ENCODE data around the gene ORC1. TPM values are rescaled to one million over a fixed set of nuclear protein-coding genes. Genes with fewer than 3 reads are reported as not detected.

ORC1 gene
- 1 to 10 TPM; 6.8 to 8.2 (median 7.4) TPM for polyA plus RNA-seq (ENCODE audit: insufficient read length in 3 of 3)

GRCh38 chr1:52404116-52404974, at the start of gene ORC1, which contains the start of gene PRPF38A:
Gene ORC1, minus strand, starts transcription at chr1:52404423. Its CDS starts 2,200 bp downstream, at chr1:52402223.
Gene PRPF38A, plus strand, starts transcription at chr1:52404602. Its CDS starts 148 bp downstream, at chr1:52404750.
- peak; percentile 90 to 96 (median 90) for DNase-seq (ENCODE audit: low read depth in 3 of 3, low spot score in 2 of 3)

GRCh38 chr1:52444463-52444862, 40.2 kb upstream of the ORC1 start:
- no peak for DNase-seq (ENCODE audit: low read depth in 3 of 3, low spot score in 2 of 3)

- no peak for DNase-seq (ENCODE audit: low read depth in 3 of 3, low spot score in 2 of 3)
Measured at GRCh38 chr1:52439976-52440375, 35.8 kb upstream of the ORC1 start.

DNA sequence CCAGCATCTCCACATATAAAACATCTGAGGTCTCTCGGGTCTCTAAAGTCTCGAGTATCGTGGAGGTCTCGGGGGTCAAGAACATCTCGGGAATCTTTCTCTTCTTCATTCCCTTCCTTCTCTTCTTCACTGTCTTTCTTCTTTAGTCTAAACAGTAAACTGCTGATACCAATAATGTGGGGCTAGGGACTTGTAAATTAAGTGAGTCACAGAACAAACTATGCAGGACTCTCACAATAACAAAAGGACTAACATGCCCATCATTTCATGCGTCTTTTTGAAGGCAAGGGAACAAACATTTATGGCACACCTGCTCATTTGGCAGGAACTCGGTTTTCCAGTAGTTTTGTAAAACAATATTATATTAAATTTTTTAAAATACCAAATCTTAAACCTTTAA, 32.6 kb upstream of the ORC1 start:
- no peak for DNase-seq (ENCODE audit: low read depth in 3 of 3, low spot score in 2 of 3)

DNA sequence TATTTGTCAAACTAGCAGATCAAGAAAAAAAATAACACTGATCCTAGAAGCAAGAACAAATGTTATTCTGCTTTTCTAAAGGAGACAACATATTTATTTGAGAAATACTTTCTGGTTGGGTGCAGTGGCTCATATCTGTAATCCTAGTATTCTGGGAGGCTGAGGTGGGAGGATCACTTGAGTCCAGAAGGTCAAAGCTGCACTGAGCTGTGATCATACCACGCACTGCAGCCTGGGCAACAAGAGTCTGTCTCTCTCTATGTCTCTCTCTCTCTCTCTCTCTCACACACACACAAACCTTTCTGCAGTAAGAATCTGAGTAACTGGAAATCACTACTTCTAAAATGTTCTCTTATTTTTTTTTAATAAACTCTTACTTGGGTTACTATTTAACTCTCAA, 31.4 kb upstream of the ORC1 start:
- no peak for DNase-seq (ENCODE audit: low read depth in 3 of 3, low spot score in 2 of 3)

- no peak for DNase-seq (ENCODE audit: low read depth in 3 of 3, low spot score in 2 of 3)
Measured at GRCh38 chr1:52435211-52435610, 31.0 kb upstream of the ORC1 start.

- no peak for DNase-seq (ENCODE audit: low read depth in 3 of 3, low spot score in 2 of 3)
Measured at GRCh38 chr1:52432807-52433206, 28.6 kb upstream of the ORC1 start.

GRCh38 chr1:52427152-52427551, 22.9 kb upstream of the ORC1 start:
- no peak for DNase-seq (ENCODE audit: low read depth in 3 of 3, low spot score in 2 of 3)

DNA sequence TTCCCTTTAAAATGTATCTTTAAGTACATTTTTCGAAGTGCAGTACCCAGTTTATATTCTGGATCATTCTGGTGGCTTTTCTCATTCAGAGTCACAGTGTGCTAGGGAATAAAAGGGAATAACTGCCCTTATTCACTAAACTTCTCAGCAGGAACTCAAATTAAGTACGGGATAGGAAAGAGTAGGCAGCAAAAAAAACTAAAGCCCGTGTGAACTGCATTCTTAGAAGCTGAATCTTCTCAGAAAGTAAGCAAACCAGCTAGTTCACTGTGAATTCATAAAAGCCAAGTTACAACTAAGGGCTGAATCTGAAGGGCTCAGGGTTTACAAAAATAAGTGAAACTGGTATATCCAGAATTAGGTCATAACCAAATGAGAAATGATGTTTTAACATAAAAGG, 22.1 kb upstream of the ORC1 start:
- DNase-seq (ENCODE audit: low read depth in 3 of 3, low spot score in 2 of 3), result no peak

DNA sequence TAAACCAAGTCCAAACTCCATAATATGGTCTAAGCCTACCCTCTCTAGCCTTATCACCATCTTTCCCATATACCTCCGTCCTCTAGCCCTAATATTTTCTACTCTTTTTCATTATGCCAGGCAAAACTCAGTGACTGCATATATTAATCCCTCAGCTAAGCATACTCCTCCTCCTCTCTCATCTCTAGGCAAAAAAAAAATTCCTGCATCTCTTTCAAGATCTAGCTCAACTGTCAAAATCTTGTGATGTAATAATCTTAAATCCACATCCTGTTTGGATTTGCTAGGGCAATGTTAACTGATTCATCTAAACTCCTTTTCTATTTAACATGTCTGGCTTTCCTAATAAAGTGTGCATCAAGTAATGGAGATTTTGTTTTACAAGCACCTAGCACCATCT, 20.6 kb upstream of the ORC1 start:
- no peak for DNase-seq (ENCODE audit: low read depth in 3 of 3, low spot score in 2 of 3)

- no peak for DNase-seq (ENCODE audit: low read depth in 3 of 3, low spot score in 2 of 3)
Measured at GRCh38 chr1:52424231-52424636, 20.0 kb upstream of the ORC1 start.

- no peak for DNase-seq (ENCODE audit: low read depth in 3 of 3, low spot score in 2 of 3)
Measured at GRCh38 chr1:52423771-52424170, 19.5 kb upstream of the ORC1 start.

GRCh38 chr1:52423055-52423454, 18.8 kb upstream of the ORC1 start:
- DNase-seq (ENCODE audit: low read depth in 3 of 3, low spot score in 2 of 3), result no peak

DNA sequence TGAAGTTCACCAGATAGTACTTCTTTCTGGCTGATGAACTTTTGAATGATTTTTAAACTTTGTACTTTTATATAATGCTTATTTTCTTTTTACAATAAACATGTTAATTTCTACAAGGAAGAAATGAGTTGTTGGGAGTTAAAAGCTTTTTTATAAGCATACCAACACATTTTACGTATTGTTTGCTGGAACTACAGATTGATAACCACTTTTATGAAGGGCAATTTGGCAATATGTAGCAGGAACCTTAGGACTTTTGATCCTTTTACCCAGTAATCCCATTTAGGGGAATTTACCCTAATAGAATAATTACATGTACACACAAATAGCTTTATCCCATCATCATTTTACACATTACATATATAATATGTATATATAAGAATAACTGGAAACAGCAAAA, 16.5 kb upstream of the ORC1 start:
- no peak for DNase-seq (ENCODE audit: low read depth in 3 of 3, low spot score in 2 of 3)

DNA sequence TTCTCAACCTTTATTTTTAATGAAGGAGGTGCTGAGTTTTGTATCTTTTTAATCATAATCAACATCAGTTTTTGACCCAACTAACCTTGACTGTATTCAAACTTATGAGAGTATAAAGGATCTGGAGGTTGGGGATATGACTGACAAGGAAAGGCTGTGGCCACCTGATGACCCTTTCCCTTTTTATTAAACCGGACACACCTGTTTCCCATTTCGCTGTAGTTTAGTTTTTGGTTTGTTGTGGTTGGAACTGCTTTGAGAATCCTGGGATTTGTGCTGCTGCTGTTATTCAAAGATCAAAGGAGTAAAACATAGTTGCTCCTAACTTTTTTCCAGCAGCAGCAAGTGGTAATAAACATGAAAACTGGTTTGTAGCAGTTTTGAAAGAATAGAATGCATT, 12.6 kb upstream of the ORC1 start:
- DNase-seq (ENCODE audit: low read depth in 3 of 3, low spot score in 2 of 3), result no peak

DNA sequence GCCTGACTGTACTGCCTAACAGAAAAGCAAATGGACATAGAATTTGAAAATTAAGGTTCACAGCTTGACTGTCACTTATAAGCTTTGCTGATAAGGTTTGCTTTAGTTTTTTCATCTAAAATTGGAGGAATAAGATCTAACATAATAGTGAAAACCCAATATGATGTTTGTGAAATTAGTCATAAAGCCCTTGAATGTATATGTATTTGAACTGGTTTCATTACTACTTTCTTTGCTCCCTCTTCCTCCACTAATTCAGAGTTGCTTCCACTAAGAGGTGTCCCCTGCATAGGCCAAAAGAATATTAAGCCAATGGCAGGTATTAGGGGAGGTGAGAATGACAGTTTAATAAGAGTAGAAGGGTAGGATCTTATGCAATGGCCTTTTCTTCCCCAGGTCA, 10.7 kb upstream of the ORC1 start:
- no peak for DNase-seq (ENCODE audit: low read depth in 3 of 3, low spot score in 2 of 3)

- DNase-seq (ENCODE audit: low read depth in 3 of 3, low spot score in 2 of 3), result no peak
Measured at GRCh38 chr1:52413410-52413989, 9.3 kb upstream of the ORC1 start.

DNA sequence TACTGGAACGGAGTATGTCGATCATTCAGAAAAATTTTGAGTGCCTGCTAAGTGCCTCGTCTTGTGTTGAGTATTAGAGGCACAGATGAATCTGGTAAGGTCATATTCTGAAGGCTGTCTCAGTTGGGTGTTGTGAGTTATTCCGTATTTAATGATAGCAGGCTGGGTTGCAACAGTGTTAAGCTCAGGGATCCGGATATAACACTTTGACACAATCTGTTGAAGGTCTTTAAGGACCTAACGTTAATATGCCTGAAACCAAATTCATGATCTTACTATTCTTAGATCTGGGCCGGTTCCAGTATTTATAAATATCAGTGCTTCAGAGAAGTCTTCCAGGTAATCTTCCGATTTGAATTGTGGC, 734 bp upstream of the ORC1 start:
- DNase-seq (ENCODE audit: low read depth in 3 of 3, low spot score in 2 of 3), result no peak

DNA sequence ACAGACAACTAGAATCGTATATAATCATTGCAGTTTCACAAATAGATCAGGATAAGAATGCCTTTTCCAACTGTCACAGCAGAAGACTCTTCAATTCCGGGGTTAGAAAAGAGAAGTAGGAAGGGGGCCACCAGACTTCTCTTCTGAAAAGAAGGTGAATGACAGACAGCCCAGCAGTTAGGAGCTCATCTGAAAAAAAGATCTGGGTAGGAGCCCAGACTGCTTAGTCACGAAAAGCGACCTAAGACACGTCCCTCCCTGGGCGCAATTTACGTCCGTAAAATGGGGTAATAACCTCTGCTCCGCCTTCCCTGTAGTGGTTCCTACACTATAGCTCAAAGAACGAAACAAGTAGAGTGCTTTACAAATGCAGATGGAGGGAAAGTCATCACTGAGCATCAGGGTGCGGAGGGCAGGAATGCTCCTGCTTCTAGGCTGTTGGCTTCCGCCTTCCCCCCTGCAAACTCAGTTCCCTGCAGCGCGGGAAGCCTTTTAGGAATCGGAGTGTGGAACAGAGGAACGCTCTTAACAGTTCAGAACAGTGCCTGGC, 582 bp downstream of the ORC1 start:
- DNase-seq (ENCODE audit: low read depth in 3 of 3, low spot score in 2 of 3), result peak in 2 of 3 donors; percentile 6 to 7

DNA sequence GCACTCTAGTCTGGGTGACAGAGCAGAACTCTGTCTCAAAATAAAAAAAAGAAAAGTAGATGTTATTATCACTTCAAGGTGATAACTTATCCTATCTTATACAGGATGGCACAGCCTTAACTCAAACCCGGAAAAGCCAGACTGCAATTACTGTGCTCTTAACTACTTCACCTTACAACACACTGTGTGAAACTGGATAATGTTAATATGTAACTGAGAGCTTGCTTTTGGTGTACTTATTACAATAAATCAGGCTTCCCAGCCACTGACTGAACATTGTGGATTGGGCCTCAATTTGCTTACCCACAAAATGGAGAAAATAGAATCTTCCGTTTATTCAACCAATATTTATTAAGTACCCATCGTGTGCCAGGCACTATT, 1.4 kb downstream of the ORC1 start:
- DNase-seq (ENCODE audit: low read depth in 3 of 3, low spot score in 2 of 3), result no peak

GRCh38 chr1:52400131-52400530, 4.1 kb downstream of the ORC1 start:
- DNase-seq (ENCODE audit: low read depth in 3 of 3, low spot score in 2 of 3), result no peak

- DNase-seq (ENCODE audit: low read depth in 3 of 3, low spot score in 2 of 3), result no peak
Measured at GRCh38 chr1:52399629-52400028, 4.6 kb downstream of the ORC1 start.
